Chondrocyte (in vitro differentiated cells): ENCODE results near the gene STOML1. TPM values are rescaled to one million over a fixed set of nuclear protein-coding genes. Genes with fewer than 3 reads are reported as not detected.
A peak's percentile ranks its signal among the peaks of the same experiment; 100 is the strongest.

Experiments
- DNase-seq: peaks from one replicate; pipeline ENCODE4 v3.0.0; 2021; ENCODE audit warnings: mixed read lengths, low spot score
- H3K27ac Mint-ChIP-seq: one replicate; pipeline ENCODE4 v1.8.0; 2021; ENCODE audit warnings: mild to moderate bottlenecking, moderate library complexity, mixed read lengths; ENCODE audit not compliant: unreplicated experiment
- H3K27me3 Mint-ChIP-seq: 2 replicates; pipeline ENCODE4 v1.8.0; 2021; ENCODE audit warnings: low read depth, mixed read lengths
- H3K36me3 Mint-ChIP-seq: 2 replicates; pipeline ENCODE4 v1.8.0; 2021; ENCODE audit warnings: low read depth, mixed read lengths
- H3K4me1 Mint-ChIP-seq: 2 replicates; pipeline ENCODE4 v1.8.0; 2021; ENCODE audit warnings: low read depth, mild to moderate bottlenecking, mixed read lengths
- H3K4me3 Mint-ChIP-seq: one replicate; pipeline ENCODE4 v1.8.0; 2021; ENCODE audit warnings: mild to moderate bottlenecking, moderate library complexity, mixed read lengths; ENCODE audit not compliant: unreplicated experiment
- H3K9me3 Mint-ChIP-seq: 2 replicates; pipeline ENCODE4 v1.8.0; 2021; ENCODE audit warnings: low read depth, mixed read lengths
- total RNA-seq: library from RNA; stranded (reverse); gene quantifications from 3 replicates; pipeline ENCODE4 v1.2.1, GENCODE V29; 2021
- TF ChIP-seq, protein P1 (sequence below): fragments of 200-600 bp; sonication (generic); IDR thresholded peaks from 2 replicates; pipeline ENCODE4 v1.5.0; 2021; ENCODE audit warnings: antibody characterized with exemption, mild to moderate bottlenecking, moderate library complexity

The STOML1 gene
- total RNA-seq, 1 donor from 2014 or later, result 18.9 TPM

DNA sequence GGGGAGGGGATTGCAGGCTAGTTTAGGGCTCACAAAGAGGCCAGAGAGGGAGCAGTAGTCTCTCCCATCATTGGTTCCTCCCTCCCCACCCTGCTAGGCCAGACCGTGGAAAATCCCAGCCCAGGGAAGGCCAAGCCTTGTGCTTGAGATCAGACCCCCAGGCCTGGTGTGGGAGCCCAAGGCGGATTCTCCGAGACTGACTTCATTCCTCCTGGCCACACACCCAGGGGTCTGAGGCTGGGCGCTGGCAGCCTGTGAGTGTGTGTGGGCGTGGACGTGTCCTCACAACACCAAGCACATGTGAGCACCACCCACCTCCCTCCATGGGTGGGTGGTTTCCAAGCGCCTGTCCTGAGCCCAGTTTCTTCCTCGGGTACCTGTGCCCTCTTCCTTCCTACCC, 61.7 kb downstream of the STOML1 start:
- Mint-ChIP-seq H3K4me3 (peak overlapping the region; percentile 96), H3K27ac (peak overlapping the region; percentile 100), H3K27me3 (no peaks in the 10 kb centered on the region), H3K36me3 (peaks cover 12% of the 10 kb centered on the region), H3K9me3 (no peaks in the 10 kb centered on the region), H3K4me1 (peaks cover 78% of the 10 kb centered on the region)
- DNase-seq, result peak; percentile 95
- TF ChIP-seq, protein P1, sequence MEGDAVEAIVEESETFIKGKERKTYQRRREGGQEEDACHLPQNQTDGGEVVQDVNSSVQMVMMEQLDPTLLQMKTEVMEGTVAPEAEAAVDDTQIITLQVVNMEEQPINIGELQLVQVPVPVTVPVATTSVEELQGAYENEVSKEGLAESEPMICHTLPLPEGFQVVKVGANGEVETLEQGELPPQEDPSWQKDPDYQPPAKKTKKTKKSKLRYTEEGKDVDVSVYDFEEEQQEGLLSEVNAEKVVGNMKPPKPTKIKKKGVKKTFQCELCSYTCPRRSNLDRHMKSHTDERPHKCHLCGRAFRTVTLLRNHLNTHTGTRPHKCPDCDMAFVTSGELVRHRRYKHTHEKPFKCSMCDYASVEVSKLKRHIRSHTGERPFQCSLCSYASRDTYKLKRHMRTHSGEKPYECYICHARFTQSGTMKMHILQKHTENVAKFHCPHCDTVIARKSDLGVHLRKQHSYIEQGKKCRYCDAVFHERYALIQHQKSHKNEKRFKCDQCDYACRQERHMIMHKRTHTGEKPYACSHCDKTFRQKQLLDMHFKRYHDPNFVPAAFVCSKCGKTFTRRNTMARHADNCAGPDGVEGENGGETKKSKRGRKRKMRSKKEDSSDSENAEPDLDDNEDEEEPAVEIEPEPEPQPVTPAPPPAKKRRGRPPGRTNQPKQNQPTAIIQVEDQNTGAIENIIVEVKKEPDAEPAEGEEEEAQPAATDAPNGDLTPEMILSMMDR, result no peak

DNA sequence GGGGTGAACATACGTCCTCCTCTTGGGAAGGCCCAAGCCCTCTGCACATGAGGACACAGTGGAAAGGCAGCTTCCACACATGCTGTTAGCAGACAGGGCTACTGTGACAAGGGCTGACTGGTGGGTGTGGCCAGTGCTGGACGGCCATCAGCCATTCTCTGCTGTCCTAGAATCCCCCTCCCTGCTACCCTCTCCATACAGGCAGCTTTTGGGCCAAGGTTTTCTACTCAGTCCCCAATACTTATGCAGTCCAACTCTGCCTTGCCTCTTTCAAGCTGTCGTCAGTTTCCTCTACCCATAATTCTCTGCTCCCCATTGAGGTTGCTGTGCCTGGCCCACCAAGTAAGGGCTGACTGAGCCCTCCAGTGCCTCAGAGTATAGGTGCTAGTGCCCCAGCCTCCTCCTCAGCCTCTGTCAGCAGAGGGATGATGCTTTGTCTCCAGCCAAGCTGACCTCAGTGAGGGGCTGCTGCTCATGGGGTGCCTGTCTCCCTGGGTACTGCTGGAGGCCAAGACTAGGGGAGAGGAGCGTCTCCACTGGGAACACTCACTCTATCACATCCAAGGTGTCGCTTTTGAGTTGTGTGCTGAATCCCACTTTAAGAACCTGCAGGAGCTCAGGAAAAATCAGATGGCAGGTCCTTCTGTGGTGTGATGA, 63.0 kb downstream of the STOML1 start:
- Mint-ChIP-seq H3K4me3 (peak overlapping the region; percentile 96), H3K36me3 (peaks cover 12% of the 10 kb centered on the region), H3K9me3 (no peaks in the 10 kb centered on the region), H3K27ac (peak overlapping the region; percentile 100), H3K4me1 (peaks cover 78% of the 10 kb centered on the region), H3K27me3 (no peaks in the 10 kb centered on the region)
- DNase-seq, result peak; percentile 63
- TF ChIP-seq, protein P1, result no peak

Other genes with a start within 250 kb of the STOML1 start
- 9.9 to 24.9 TPM (median 23.0 TPM) in 3 replicates for gene INSYN1, start 238.9 kb downstream of the STOML1 start, total RNA-seq
- gene TBC1D21, start 118.7 kb downstream of the STOML1 start, total RNA-seq, result not detected in 3 replicates
- 428 to 446 TPM (median 444 TPM) in 3 replicates for gene LOXL1, start 65.8 kb downstream of the STOML1 start, total RNA-seq
- gene PML, start 2.4 kb upstream of the STOML1 start, total RNA-seq, result 38.8 to 44.3 TPM (median 40.0 TPM) in 3 replicates
- 0.12 to 0.46 TPM in 2 of 3 replicates, not detected in the other for gene GOLGA6A, start 90.3 kb upstream of the STOML1 start, total RNA-seq
- 2.9 to 4.9 TPM (median 3.2 TPM) in 3 replicates for gene ISLR2, start 138.3 kb upstream of the STOML1 start, total RNA-seq
- gene ISLR, start 181.4 kb upstream of the STOML1 start, total RNA-seq, result 49.6 to 143 TPM (median 53.3 TPM) in 3 replicates
- gene STRA6, start 210.5 kb upstream of the STOML1 start, total RNA-seq, result 4.9 to 12.7 TPM (median 5.4 TPM) in 3 replicates
- gene CCDC33, start 244.0 kb upstream of the STOML1 start, total RNA-seq, result not detected in 3 replicates